Psoas muscle (tissue), 8 donors: ENCODE results near the gene BHLHA15. TPM values are rescaled to one million over a fixed set of nuclear protein-coding genes. Genes with fewer than 3 reads are reported as not detected.

Experiments used
- ATAC-seq, 4 donors: fragments of 200-7000 bp; cut with Tn5 transposase; one replicate each; pipeline ENCODE4 v1.9.1; 2020; ENCODE audit warnings: moderate library complexity in 3 of 4, mild to moderate bottlenecking in 2 of 4
- DNase-seq, 2 donors: peaks; one replicate each; pipeline ENCODE4 v3.0.0-alpha.2; 2020
- H3K27ac ChIP-seq: fragments of 200-600 bp; one replicate; pipeline ENCODE4 v1.8.0; 2022
- H3K27me3 ChIP-seq, 3 donors: fragments of 200-600 bp in 1 of 3; one replicate each; pipeline versions ENCODE4 v1.6.1 to v1.8.0; 2013 to 2022; ENCODE audit warnings: low read length in 2 of 3, mild to moderate bottlenecking in 2 of 3, moderate library complexity in 1 of 3; ENCODE audit not compliant: insufficient read depth in 3 of 3
- H3K36me3 ChIP-seq, 2 donors: fragments of 200-600 bp in 1 of 2; one replicate each; pipeline versions ENCODE4 v1.6.1 to v1.8.0; 2013 to 2022; ENCODE audit warnings: low read depth in 1 of 2, mild to moderate bottlenecking in 1 of 2, moderate library complexity in 1 of 2; ENCODE audit not compliant: insufficient read depth in 1 of 2
- H3K4me1 ChIP-seq: fragments of 200-600 bp; one replicate; pipeline ENCODE4 v1.8.0; 2022
- H3K4me3 ChIP-seq: fragments of 200-600 bp; one replicate; pipeline ENCODE4 v1.8.0; 2022; ENCODE audit warnings: mild to moderate bottlenecking
- H3K9me3 ChIP-seq: fragments of 200-600 bp; one replicate; pipeline ENCODE4 v1.8.0; 2022
- CTCF ChIP-seq: fragments of 200-600 bp; IDR thresholded peaks from one replicate; pipeline ENCODE4 v1.8.0; 2022; ENCODE audit warnings: antibody characterized with exemption
- WGBS, 3 donors: extraction: QIAGEN DNeasy Blood & Tissue Kit; methylation state at CpG; one replicate each; pipeline versions ENCODE4 v1.1.6 to v1.1.7; 2013; 5-methylcytosine and 5-hydroxymethylcytosine counted together
- intact Hi-C, 2 donors: fragments of 100-400 bp; cut with DNase I; formaldehyde crosslinking; loops; one replicate each; pipeline versions ENCODE4 v1.11.0 to v1.14.2; 2022
- polyA plus RNA-seq, 3 donors: library from polyadenylated mRNA; stranded (reverse); fragments of 200-250 nt; gene quantifications; one replicate each; pipeline ENCODE4 v1.2.3, GENCODE V29; 2013
- total RNA-seq, 4 donors: library from RNA; stranded (reverse); fragmentation: NEBNext Ultra II Directional in 2 of 4; extraction: Animal tissue kit (Norgen Biotek cat#: 25700) in 2 of 4; gene quantifications; one replicate each; pipeline versions ENCODE4 v1.2.1 to v1.2.4, GENCODE V29; 2021 to 2023
- donor health status: healthy with polysubstance abuse.
- donor health status: DM: no; HTN: no; CAD: no; lungs with moderate emphysema.
- donor health status: Bipolar disorder and iron deficiency.
- donor health status: healthy.
- donor health status: DM: yes; HTN: yes; CAD: no.
- donor health status: DM: no; HTN: no; CAD: no.
- donor health status: DM: no; HTN: no; CAD: no.
- donor health status: DM: yes; HTN: yes; CAD: no.

The BHLHA15 gene
- total and polyA plus RNA-seq, 7 donors: not detected

- peaks cover 0 to 44% of the 10 kb centered on the region in 2 donors for H3K36me3 ChIP-seq
- H3K27me3 ChIP-seq: no peaks in the 10 kb centered on the region
- H3K4me1 ChIP-seq: peaks cover 8% of the 10 kb centered on the region
- WGBS, 3 donors: 89 to 91% (median 90%) methylated on average over 30 to 32 of the region's 32 CpGs
- H3K9me3 ChIP-seq: no peaks in the 10 kb centered on the region
- ATAC-seq (no peak), DNase-seq (no peak)
- H3K27ac ChIP-seq: no peak overlapping the region
- intact Hi-C loops: no loop called here
- no peak for TF ChIP-seq CTCF
- H3K4me3 ChIP-seq: no peak overlapping the region
Measured at GRCh38 chr7:98233219-98234070, 22.2 kb downstream of the BHLHA15 start.

GRCh38 chr7:98234429-98235147 lies 23.3 kb downstream of the BHLHA15 start:
- H3K36me3 ChIP-seq: peaks cover 0 to 55% of the 10 kb centered on the region in 2 donors
- WGBS, 3 donors: 95% methylated on average over 10 of the region's 10 CpGs
- ATAC-seq: no peak
- DNase-seq: peak in 1 of 2 donors; percentile 6
- no peaks in the 10 kb centered on the region for H3K27me3 ChIP-seq
- no peak for TF ChIP-seq CTCF
- no peak overlapping the region for H3K4me3 ChIP-seq
- no peak overlapping the region for H3K27ac ChIP-seq
- peaks cover 3% of the 10 kb centered on the region for H3K4me1 ChIP-seq
- intact Hi-C loops: no loop called here
- H3K9me3 ChIP-seq: no peaks in the 10 kb centered on the region

GRCh38 chr7:98235901-98236300 lies 24.7 kb downstream of the BHLHA15 start:
- Histone ChIP-seq H3K9me3 (no peaks in the 10 kb centered on the region), H3K27me3 (no peaks in the 10 kb centered on the region), H3K36me3 (peaks cover 0 to 68% of the 10 kb centered on the region in 2 donors), H3K27ac (no peak overlapping the region), H3K4me3 (no peak overlapping the region), H3K4me1 (no peaks in the 10 kb centered on the region)
- intact Hi-C loops: no loop called here
- DNase-seq (peak in 1 of 2 donors; percentile 50), ATAC-seq (no peak)
- 91 to 95% (median 94%) methylated on average over 11 of the region's 11 CpGs for WGBS, 3 donors
- no peak for TF ChIP-seq CTCF

GRCh38 chr7:98236355-98237185 lies 25.3 kb downstream of the BHLHA15 start:
- intact Hi-C loops: no loop called here
- Histone ChIP-seq H3K4me1 (no peaks in the 10 kb centered on the region), H3K27me3 (no peaks in the 10 kb centered on the region), H3K27ac (no peak overlapping the region), H3K4me3 (no peak overlapping the region), H3K9me3 (no peaks in the 10 kb centered on the region), H3K36me3 (peaks cover 0 to 75% of the 10 kb centered on the region in 2 donors)
- ATAC-seq: peak in 1 of 4 donors; percentile 17
- peak in 1 of 2 donors; percentile 46 for DNase-seq
- no peak for TF ChIP-seq CTCF
- WGBS, 3 donors: 92 to 95% (median 95%) methylated on average over 24 to 25 of the region's 25 CpGs
